Natural killer cell (primary cell): Measurements from ENCODE around the gene TMEM184A. TPM values are rescaled to one million over a fixed set of nuclear protein-coding genes. Genes with fewer than 3 reads are reported as not detected.

Experiments used
- ATAC-seq, 3 donors: fragments of 150-1000 bp in 2 of 3; fragments of 200-7000 bp in 1 of 3; cut with Tn5 transposase; 1 replicate in 1 of 3; 2 replicates in 2 of 3; pipeline ENCODE4 v1.10.0; 2021; ENCODE audit warnings: mild to moderate bottlenecking in 2 of 3, moderate library complexity in 2 of 3
- DNase-seq, 2 donors: peaks; one replicate each; pipeline versions ENCODE4 v3.0.0 to v3.0.0-alpha.2; 2013 to 2021; ENCODE audit warnings: mixed read lengths in 1 of 2
- H3K27ac ChIP-seq: one replicate; pipeline ENCODE4 v1.5.1; 2013; ENCODE audit warnings: mild to moderate bottlenecking, low read length
- H3K27me3 ChIP-seq: one replicate; pipeline ENCODE4 v1.6.1; 2013; ENCODE audit warnings: low read length; ENCODE audit not compliant: control insufficient read depth, insufficient read depth
- H3K36me3 ChIP-seq: one replicate; pipeline ENCODE4 v1.6.1; 2013; ENCODE audit warnings: low read length; ENCODE audit not compliant: control insufficient read depth, insufficient read depth
- H3K4me1 ChIP-seq: one replicate; pipeline ENCODE4 v1.6.1; 2013; ENCODE audit warnings: low read length; ENCODE audit not compliant: control insufficient read depth, insufficient read depth
- H3K4me3 ChIP-seq: one replicate; pipeline ENCODE4 v1.5.1; 2013; ENCODE audit warnings: low read length
- H3K9me3 ChIP-seq: one replicate; pipeline ENCODE4 v1.6.1; 2013; ENCODE audit warnings: low read length; ENCODE audit not compliant: control insufficient read depth, insufficient read depth
- H3K27ac Mint-ChIP-seq, 2 donors: one replicate each; pipeline ENCODE4 v1.8.0; 2022; ENCODE audit warnings: mild to moderate bottlenecking in 2 of 2, mixed read lengths in 2 of 2, moderate library complexity in 1 of 2
- H3K27me3 Mint-ChIP-seq, 2 donors: one replicate each; pipeline ENCODE4 v1.8.0; 2022; ENCODE audit warnings: low read depth in 2 of 2, mixed read lengths in 2 of 2
- H3K36me3 Mint-ChIP-seq: one replicate; pipeline ENCODE4 v1.8.0; 2022; ENCODE audit warnings: mixed read lengths
- H3K4me1 Mint-ChIP-seq, 2 donors: one replicate each; pipeline ENCODE4 v1.8.0; 2022; ENCODE audit warnings: mixed read lengths in 2 of 2
- H3K4me3 Mint-ChIP-seq: one replicate; pipeline ENCODE4 v1.8.0; 2022; ENCODE audit warnings: mild to moderate bottlenecking, moderate library complexity, mixed read lengths
- H3K9me3 Mint-ChIP-seq, 2 donors: one replicate each; pipeline ENCODE4 v1.8.0; 2022; ENCODE audit warnings: mixed read lengths in 2 of 2
- CTCF ChIP-seq: fragments of 200-600 bp; IDR thresholded peaks from one replicate; pipeline ENCODE4 v1.8.0; 2022; ENCODE audit warnings: antibody characterized with exemption
- WGBS: methylation state at CpG from one replicate; pipeline ENCODE4 v1.1.7; 2013; ENCODE audit warnings: missing lambda C conversion rate; ENCODE audit not compliant: insufficient coverage; 5-methylcytosine and 5-hydroxymethylcytosine counted together
- intact Hi-C: fragments of 100-400 bp; cut with micrococcal nuclease; formaldehyde crosslinking; loops from one replicate; pipeline ENCODE4 v1.14.2; 2022
- total RNA-seq, 4 donors: library from RNA; stranded (reverse); fragments of 120-200 nt in 1 of 4; gene quantifications; one replicate each; pipeline versions ENCODE4 v1.2.3 to v1.2.4, GENCODE V29; 2013 to 2022

Gene TMEM184A
- total RNA-seq, 3 donors from 2014 or later (not counting 1 experiment from before 2014, with no cell fraction given), result 0.14 TPM; not detected in 2

DNA sequence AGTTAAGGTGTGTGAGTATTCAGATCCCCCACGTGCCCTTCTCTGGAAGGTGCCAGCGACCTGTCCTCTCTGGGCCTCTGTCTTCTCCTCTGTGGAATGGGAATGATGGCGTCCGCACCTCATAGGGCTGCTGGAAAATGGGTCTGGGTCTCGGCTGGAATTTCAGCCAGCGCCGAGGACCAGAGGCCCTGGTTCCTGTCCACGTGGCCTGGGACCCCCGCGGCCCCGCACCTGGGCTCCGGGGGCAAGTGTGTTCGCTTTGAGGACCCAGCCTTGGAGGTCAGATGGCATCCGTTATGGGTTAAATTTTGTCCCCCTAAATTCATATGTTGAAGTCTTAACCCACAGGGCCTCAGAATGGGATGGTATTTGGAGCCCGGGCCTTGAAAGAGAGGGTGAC is 46.4 kb upstream of the TMEM184A start:
- peaks cover 0 to 4% of the 10 kb centered on the region in 2 donors for H3K27me3 Mint-ChIP-seq

GRCh38 chr7:1601956-1602355 is 46.0 kb upstream of the TMEM184A start:
- H3K27ac Mint-ChIP-seq, result no peak overlapping the region
- peaks cover 0 to 2% of the 10 kb centered on the region in 2 donors for H3K27me3 Mint-ChIP-seq
- Histone ChIP-seq H3K27me3 (no peaks in the 10 kb centered on the region), H3K9me3 (no peaks in the 10 kb centered on the region), H3K4me1 (no peaks in the 10 kb centered on the region), H3K27ac (no peak overlapping the region), H3K36me3 (no peaks in the 10 kb centered on the region), H3K4me3 (no peak overlapping the region)
- DNase-seq, result no peak
- 90% methylated on average over 24 of the region's 24 CpGs for WGBS
- H3K9me3 Mint-ChIP-seq, result no peaks in the 10 kb centered on the region
- no peak for ATAC-seq
- H3K4me3 Mint-ChIP-seq, result no peak overlapping the region
- intact Hi-C loops, result no loop called here
- no peak for TF ChIP-seq CTCF
- H3K4me1 Mint-ChIP-seq, result no peaks in the 10 kb centered on the region
- no peaks in the 10 kb centered on the region for H3K36me3 Mint-ChIP-seq

More for the DNA sequence above, 46.4 kb upstream of the TMEM184A start:
- Mint-ChIP-seq H3K4me3 (no peak overlapping the region), H3K4me1 (no peaks in the 10 kb centered on the region), H3K9me3 (no peaks in the 10 kb centered on the region), H3K27ac (no peak overlapping the region), H3K36me3 (no peaks in the 10 kb centered on the region)
- no peaks in the 10 kb centered on the region for H3K36me3 ChIP-seq
- H3K4me3 ChIP-seq, result no peak overlapping the region
- TF ChIP-seq CTCF, result no peak
- no peaks in the 10 kb centered on the region for H3K9me3 ChIP-seq
- no peak overlapping the region for H3K27ac ChIP-seq
- WGBS, result 89% methylated on average over 15 of the region's 15 CpGs
- intact Hi-C loops, result no loop called here
- H3K27me3 ChIP-seq, result no peaks in the 10 kb centered on the region
- no peaks in the 10 kb centered on the region for H3K4me1 ChIP-seq
- no peak for ATAC-seq
- DNase-seq, result no peak

DNA sequence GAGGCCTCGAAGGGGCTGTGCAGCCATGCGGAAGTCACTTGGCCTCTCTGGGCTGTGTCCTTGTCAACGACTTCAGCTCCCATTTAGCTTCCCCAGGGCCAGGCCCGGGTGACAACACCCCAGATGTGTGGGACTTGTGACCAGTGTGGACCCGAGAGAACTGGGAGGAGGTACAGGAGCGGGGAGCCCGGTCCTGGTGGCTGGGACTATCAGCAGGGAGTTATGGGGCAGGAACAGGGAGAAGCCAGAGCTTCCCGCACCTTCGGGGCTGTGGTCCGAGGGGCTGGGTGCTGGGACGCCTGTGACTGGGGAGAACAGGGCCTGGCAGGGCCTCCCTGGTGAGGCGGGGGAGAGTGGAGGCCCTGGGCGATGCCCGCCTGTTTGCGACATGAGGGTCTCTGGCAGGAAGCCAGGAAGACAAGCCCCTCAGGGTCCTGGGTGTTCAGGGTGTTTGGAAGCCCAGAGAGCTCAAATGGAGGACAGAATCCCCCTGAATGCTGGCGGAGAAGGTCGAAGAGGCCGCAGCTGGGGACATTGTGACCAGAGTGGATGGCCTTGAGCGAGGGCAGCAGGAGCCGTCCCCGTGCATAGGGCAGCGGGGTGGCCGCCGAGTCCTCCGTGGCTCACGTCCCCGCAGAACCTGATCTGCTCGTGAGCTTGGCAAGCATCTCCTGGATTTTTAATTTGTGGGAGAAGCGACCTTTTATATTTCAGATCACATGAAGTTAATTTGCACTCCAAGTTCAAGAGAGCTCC is 43.8 kb upstream of the TMEM184A start:
- no peak for DNase-seq
- Mint-ChIP-seq H3K4me1 (no peaks in the 10 kb centered on the region), H3K4me3 (no peak overlapping the region), H3K27me3 (peaks cover 0 to 5% of the 10 kb centered on the region in 2 donors), H3K27ac (no peak overlapping the region), H3K9me3 (no peaks in the 10 kb centered on the region), H3K36me3 (no peaks in the 10 kb centered on the region)
- Histone ChIP-seq H3K9me3 (no peaks in the 10 kb centered on the region), H3K27me3 (no peaks in the 10 kb centered on the region), H3K4me3 (no peak overlapping the region), H3K27ac (no peak overlapping the region), H3K4me1 (no peaks in the 10 kb centered on the region), H3K36me3 (no peaks in the 10 kb centered on the region)
- TF ChIP-seq CTCF, result no peak
- ATAC-seq, result no peak
- 90% methylated on average over 29 of the region's 29 CpGs for WGBS
- intact Hi-C loops, result no loop called here
